ENCODE data around the gene ANKRD12. TPM values are rescaled to one million over a fixed set of nuclear protein-coding genes. Genes with fewer than 3 reads are reported as not detected.

Gene ANKRD12
- total RNA-seq, 1 experiment from 2014 or later = 43.4 TPM

DNA sequence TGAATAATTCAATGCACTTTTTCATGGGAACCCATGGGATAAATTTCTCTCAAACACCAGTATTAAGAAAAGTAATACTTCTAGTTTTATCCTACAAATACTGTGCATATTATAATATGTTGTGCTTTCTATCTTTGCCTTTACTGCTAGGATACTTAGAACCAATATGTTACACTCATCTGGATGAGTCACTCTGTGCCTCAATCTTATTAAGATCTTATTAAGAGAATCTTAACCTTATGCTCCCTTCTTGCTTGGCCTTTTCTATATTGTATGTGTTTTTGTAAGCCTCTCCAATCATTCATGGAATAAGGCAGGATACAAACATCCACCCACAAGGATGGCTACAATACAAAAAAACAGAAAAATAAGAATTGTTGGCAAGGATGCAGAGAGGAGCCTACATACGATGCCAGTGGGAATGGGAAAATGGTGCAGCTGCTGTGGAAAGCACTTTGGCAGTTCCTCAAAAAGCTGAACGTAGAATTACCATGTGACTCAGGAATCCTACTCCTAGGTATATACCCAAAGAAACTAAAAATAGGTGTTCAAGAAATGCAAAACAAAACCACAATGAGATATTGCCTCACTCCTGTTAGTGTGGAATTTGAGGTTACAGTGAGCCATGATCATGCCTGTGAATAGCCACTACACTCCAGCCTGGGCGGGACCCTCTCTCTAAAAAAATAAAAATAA lies 187.3 kb downstream of the ANKRD12 start (continued):
- no peak for TF ChIP-seq USF1 (CRISPR knock-in tag; IDR thresholded peaks at IDR 0.05)
- TF ChIP-seq ZSCAN18 (CRISPR knock-in tag; IDR thresholded peaks at IDR 0.05) = no peak
- TF ChIP-seq NFATC4 (CRISPR knock-in tag; IDR thresholded peaks at IDR 0.05) = no peak
- TF ChIP-seq ZNF263 (CRISPR knock-in tag; IDR thresholded peaks at IDR 0.05; ENCODE audit: low read depth) = no peak

DNA sequence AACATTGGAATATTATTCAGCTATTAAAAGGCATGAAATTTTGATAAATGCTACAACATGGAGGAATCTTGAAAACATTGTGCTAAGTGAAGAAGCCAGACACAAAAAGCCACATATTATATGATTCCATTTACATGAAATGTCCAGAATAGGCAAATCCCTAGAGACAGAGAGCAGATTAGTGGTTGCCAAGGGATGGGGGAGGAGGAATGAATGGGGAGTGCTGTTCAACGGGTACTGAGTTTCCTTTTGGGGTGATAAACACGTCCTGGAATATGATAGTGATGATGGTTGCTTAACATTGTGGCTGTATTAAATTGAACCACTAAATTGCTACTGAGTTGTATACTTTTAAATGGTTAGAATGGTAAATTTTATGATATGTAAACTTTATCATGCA lies 189.1 kb downstream of the ANKRD12 start:
- peaks cover 9% of the 10 kb centered on the region for H3K9me3 Mint-ChIP-seq
- no peak for TF ChIP-seq GABPB1 (CRISPR knock-in tag; IDR thresholded peaks at IDR 0.05)
- no peak for TF ChIP-seq CREB1 (CRISPR knock-in tag; IDR thresholded peaks at IDR 0.05)
- TF ChIP-seq MYBL2 (CRISPR knock-in tag; IDR thresholded peaks at IDR 0.05) = no peak
- no peak for TF ChIP-seq ZNF671 (CRISPR knock-in tag; IDR thresholded peaks at IDR 0.05)
- TF ChIP-seq, protein P1, sequence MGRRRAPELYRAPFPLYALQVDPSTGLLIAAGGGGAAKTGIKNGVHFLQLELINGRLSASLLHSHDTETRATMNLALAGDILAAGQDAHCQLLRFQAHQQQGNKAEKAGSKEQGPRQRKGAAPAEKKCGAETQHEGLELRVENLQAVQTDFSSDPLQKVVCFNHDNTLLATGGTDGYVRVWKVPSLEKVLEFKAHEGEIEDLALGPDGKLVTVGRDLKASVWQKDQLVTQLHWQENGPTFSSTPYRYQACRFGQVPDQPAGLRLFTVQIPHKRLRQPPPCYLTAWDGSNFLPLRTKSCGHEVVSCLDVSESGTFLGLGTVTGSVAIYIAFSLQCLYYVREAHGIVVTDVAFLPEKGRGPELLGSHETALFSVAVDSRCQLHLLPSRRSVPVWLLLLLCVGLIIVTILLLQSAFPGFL (CRISPR knock-in tag; IDR thresholded peaks at IDR 0.05; ENCODE audit: borderline replicate concordance) = no peak
- TF ChIP-seq GRHL2 (CRISPR knock-in tag; IDR thresholded peaks at IDR 0.05; ENCODE audit: insufficient replicate concordance, severe bottlenecking) = no peak
- TF ChIP-seq RELA (CRISPR knock-in tag; IDR thresholded peaks at IDR 0.05; ENCODE audit: borderline replicate concordance) = no peak
- no peak for DNase-seq (ENCODE audit: low spot score)
- no peaks in the 10 kb centered on the region for H3K4me1 Mint-ChIP-seq
- CTCF ChIA-PET = no interaction called here
- POLR2A ChIA-PET = no interaction called here
- ATAC-seq = no peak
- no peaks in the 10 kb centered on the region for H3K27me3 Mint-ChIP-seq (ENCODE audit: low read depth)
- H3K4me3 Mint-ChIP-seq = no peak overlapping the region
- no peak overlapping the region for H3K27ac Mint-ChIP-seq
- H3K36me3 Mint-ChIP-seq = peaks cover 5% of the 10 kb centered on the region; the same call in 1 of the 2 replicates

- DNase-seq (ENCODE audit: low spot score) = no peak
These were observed 192.2 kb downstream of the ANKRD12 start for GRCh38 chr18:9328776-9329175.

GRCh38 chr18:9329471-9329870 lies 192.9 kb downstream of the ANKRD12 start:
- ChIA-PET CTCF (no interaction called here), POLR2A (no interaction called here)
- H3K36me3 Mint-ChIP-seq = no peaks in the 10 kb centered on the region
- no peak overlapping the region for H3K27ac Mint-ChIP-seq
- H3K9me3 Mint-ChIP-seq = peaks cover 9% of the 10 kb centered on the region
- H3K4me1 Mint-ChIP-seq = 0 out of 2 replicates have a peak, but pooled peaks cover 2% of the 10 kb centered on the region
- ATAC-seq = no peak
- peaks cover 17% of the 10 kb centered on the region for H3K27me3 Mint-ChIP-seq (ENCODE audit: low read depth)
- no peak overlapping the region for H3K4me3 Mint-ChIP-seq
- DNase-seq (ENCODE audit: low spot score) = no peak
- no peak for TF ChIP-seq IRF2 (CRISPR knock-in tag; IDR thresholded peaks at IDR 0.05; ENCODE audit: borderline replicate concordance, low read depth)
- TF ChIP-seq, protein P2, sequence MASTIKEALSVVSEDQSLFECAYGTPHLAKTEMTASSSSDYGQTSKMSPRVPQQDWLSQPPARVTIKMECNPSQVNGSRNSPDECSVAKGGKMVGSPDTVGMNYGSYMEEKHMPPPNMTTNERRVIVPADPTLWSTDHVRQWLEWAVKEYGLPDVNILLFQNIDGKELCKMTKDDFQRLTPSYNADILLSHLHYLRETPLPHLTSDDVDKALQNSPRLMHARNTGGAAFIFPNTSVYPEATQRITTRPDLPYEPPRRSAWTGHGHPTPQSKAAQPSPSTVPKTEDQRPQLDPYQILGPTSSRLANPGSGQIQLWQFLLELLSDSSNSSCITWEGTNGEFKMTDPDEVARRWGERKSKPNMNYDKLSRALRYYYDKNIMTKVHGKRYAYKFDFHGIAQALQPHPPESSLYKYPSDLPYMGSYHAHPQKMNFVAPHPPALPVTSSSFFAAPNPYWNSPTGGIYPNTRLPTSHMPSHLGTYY (CRISPR knock-in tag; IDR thresholded peaks at IDR 0.05) = no peak
- no peak for TF ChIP-seq SMAD4 (CRISPR knock-in tag; IDR thresholded peaks at IDR 0.05)
- TF ChIP-seq ETV6 (CRISPR knock-in tag; IDR thresholded peaks at IDR 0.05) = no peak
- no peak for TF ChIP-seq CBFB (CRISPR knock-in tag; IDR thresholded peaks at IDR 0.05; ENCODE audit: low read depth)
- TF ChIP-seq ZBTB43 (CRISPR knock-in tag; IDR thresholded peaks at IDR 0.05) = no peak
- no peak for TF ChIP-seq FOXJ3 (CRISPR knock-in tag; IDR thresholded peaks at IDR 0.05; ENCODE audit: borderline replicate concordance)
- TF ChIP-seq EMX1 (CRISPR knock-in tag; IDR thresholded peaks at IDR 0.05) = no peak
- TF ChIP-seq, protein P3, sequence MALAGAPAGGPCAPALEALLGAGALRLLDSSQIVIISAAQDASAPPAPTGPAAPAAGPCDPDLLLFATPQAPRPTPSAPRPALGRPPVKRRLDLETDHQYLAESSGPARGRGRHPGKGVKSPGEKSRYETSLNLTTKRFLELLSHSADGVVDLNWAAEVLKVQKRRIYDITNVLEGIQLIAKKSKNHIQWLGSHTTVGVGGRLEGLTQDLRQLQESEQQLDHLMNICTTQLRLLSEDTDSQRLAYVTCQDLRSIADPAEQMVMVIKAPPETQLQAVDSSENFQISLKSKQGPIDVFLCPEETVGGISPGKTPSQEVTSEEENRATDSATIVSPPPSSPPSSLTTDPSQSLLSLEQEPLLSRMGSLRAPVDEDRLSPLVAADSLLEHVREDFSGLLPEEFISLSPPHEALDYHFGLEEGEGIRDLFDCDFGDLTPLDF (CRISPR knock-in tag; IDR thresholded peaks at IDR 0.05) = no peak
- TF ChIP-seq ZNF416 (CRISPR knock-in tag; IDR thresholded peaks at IDR 0.05) = no peak
- TF ChIP-seq ATF6 (CRISPR knock-in tag; IDR thresholded peaks at IDR 0.05) = no peak

More at GRCh38 chr18:9328776-9329175, 192.2 kb downstream of the ANKRD12 start:
- H3K4me1 Mint-ChIP-seq = 0 out of 2 replicates have a peak, but pooled peaks cover under 1% of the 10 kb centered on the region
- peaks cover 9% of the 10 kb centered on the region for H3K9me3 Mint-ChIP-seq
- no peak for TF ChIP-seq CBFB (CRISPR knock-in tag; IDR thresholded peaks at IDR 0.05; ENCODE audit: low read depth)
- peaks cover 14% of the 10 kb centered on the region for H3K27me3 Mint-ChIP-seq (ENCODE audit: low read depth)
- H3K4me3 Mint-ChIP-seq = no peak overlapping the region
- no peaks in the 10 kb centered on the region for H3K36me3 Mint-ChIP-seq
- CTCF ChIA-PET = no interaction called here
- no peak for ATAC-seq
- no peak overlapping the region for H3K27ac Mint-ChIP-seq
- POLR2A ChIA-PET = no interaction called here
